NOMO-1 treated with DMSO at 0.1 percent for 48 hours (cell line): ENCODE measurements around the gene CHID1.

Experiments
- DNase-seq: peaks from one replicate; lab custom pipeline; 2025; ENCODE audit not compliant: unreplicated experiment; lab: John Stamatoyannopoulos, UW

CHID1 gene

DNA sequence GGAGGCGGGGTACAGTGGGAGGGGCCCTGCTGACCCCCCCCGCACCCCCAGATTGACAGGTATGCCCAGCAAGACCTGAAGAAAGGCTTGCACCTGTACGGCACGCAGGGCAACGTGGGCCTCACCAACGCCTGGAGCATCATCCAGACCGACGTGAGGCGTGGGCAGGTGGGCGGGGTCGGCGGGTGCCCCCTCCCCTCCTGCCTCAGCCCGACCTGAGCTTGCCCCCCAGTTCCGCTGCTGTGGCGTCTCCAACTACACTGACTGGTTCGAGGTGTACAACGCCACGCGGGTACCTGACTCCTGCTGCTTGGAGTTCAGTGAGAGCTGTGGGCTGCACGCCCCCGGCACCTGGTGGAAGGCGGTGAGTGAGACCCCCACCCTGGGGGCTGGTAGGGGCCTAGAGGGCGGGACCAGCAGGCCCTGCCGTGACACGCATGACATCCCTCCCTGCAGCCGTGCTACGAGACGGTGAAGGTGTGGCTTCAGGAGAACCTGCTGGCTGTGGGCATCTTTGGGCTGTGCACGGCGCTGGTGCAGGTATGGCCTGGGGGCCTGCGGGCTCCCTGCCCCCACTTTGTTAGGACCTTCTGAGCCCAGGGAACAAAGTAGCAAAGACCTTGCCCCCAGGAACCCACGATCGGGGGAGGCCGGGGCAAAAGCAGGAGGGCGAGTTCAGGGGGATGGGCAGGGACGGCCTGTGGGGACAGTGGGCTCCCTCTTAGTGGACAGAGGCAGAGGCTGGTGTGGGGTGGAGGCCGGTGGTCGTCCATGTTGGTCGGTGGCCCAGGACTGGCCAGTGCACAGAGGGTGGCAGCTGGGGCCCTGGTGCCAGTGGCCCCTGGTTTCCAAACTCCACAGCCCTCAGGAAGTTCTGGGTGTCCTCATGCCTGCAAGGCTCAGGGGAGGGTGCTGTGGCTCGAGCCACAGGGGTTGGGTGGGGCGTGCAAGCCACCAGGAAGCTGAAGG, 44.9 kb downstream of the CHID1 start:
- DNase-seq = no peak

DNA sequence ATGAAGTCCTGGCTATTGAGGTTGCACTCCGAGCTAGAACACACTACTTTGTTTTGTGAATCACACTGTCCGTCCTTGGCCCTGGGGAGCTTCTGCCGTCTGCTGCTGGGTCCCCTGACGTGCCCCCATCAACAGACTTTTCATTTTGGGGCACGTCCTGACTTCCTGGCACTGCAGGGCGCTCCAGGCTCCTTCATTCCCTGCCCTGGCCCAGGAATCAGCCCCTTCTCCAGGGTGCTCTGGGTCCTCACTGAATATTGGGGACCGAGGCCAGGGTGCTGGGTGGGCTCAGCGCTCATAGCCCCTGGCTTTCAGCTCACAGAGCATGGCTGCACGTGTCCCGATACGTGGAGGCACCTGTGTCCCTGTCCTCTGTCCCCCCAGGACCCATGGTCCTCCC, 45.7 kb downstream of the CHID1 start:
- no peak for DNase-seq

DNA sequence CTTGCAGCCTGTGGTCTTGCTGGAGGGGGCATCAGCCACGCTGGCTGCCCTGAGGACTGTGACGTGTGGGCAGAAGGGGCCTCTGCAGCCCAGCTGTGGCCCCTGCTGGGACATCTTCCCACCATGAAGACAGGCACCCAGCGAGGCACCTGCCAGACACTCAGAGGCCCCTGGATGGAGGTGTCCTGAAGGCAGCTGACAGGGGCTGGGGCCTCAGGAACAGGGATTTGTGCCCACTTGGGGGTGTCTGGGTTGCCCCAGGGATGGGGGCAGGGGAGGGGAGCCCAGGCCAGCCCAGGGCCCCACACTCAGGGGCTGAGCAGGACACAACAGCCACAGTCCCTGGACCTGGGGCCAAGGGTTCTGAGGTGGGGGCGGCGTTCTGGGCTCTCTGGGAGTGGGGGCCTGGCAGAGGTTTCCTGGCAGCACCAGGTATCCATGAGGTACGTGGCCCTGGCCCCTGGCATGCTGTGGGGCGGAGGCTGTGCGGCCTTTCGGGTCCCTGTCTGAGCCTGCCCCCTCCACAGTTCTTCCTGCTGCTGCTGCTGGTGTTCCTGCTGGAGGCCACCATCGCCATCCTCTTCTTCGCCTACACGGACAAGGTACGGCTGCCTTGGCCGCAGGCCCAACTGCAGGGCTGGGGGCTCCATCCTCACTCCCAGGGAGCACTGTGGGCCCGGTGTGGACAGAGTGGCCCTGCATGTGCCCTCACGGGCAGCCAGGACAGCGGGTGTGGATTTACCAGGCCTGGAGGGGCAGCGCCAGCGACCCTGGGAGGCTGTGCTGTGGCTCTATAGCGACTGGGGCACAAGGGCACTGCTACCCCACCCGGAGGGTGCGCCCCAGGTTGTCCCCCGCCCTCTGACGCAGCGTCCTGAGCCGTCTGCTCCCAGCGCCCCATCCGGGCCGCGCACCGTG, 46.4 kb downstream of the CHID1 start:
- DNase-seq = no peak

DNA sequence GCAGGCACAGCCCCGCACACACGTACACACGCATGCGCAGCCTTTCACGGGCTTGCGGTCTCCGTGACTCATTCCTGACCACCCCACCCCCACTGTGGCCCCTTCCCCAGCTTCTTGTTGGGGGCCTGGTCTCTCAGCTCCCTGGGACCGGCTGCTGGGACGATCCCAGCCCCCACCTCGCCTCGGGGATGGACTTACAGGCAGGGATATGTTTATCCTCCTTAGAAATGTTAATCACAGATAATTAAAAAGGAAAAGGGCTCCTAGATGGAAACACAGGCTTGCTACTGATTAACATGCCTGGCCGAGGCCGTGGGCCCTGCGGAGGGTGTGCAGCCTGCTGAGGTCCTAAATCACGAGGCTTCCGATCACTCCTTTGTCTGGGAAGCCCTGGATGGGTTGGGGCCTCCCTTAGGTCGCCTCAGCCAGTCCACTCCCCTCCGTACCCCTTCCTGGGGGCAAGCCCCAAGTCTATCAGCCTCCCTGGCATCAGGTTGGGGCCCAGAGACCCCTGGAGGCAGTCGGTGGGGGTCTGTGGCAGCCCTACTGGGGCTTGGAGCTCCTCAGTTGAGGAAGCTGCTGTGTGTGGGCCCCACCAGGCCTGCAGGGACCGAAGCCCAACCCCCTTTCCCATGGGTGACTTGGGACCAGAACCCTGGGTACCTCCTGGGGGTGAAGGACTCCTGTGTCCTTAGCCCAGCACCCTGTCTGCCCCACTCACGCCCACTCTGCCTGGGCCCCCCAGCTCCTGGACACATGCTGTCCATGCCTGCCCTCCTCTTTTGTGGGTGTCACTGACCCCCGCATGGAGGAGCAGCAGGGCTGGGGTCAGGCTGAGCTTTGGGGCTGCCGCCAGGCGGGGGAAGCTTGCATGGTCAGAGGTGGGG, 47.3 kb downstream of the CHID1 start:
- no peak for DNase-seq

DNA sequence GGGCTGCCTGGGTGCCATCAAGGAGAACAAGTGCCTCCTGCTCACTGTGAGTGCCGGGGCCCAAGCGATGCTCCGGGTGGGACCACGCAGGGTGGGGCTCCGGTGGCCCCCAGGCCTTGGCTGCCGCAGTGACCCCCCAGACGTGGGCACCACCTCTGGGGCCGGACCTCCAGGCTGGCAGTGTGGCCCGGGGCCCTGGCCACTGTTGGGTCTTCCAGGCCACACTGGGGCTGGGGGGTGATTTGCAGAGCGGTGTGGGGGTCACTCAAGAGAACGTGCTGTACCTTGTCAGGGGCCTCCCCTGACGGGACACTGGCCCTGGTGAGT, 48.0 kb downstream of the CHID1 start:
- no peak for DNase-seq

DNA sequence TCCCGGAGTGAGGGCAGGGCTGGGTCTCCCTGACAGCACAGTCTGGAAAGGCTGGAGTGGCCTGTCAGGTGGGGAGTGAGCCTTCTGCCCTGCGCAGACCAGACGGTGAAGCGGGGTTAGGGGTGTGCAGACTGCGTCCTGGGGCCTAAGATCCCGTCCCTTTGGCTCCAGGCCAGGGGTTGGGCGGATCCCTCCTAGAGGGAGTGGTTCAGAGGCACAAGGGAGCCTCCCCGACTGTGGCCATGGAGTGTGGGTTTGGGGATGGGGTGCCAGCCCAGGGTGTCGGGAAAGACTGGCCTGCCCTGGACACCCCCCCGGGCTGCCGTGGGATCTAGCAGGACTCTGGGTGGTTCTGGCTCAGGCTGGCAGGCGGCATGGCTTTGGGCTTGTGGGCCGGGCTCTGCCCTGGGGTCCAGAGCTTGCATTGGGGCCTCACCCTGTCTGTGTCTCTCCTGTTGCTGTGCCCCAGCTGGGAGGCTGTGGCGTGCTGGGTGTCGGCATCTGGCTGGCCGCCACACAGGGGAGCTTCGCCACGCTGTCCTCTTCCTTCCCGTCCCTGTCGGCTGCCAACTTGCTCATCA, 48.4 kb downstream of the CHID1 start:
- no peak for DNase-seq

DNA sequence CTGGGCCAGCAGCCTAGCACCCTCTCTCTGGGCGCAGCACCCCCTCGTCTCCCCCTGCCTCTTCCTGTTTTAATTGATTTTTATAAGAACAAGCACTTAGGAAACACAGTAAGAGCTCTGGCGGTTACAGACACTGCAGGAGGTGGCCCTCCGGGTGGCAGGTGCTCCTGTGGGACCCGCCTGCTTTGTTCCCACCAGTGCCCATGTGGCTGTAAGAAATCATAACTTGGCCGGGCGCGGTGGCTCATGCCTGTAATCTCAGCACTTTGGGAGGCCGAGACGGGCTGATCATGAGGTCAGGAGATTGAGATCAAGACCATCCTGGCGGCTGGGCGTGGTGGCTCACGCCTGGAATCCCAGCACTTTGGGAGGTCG, 49.5 kb downstream of the CHID1 start:
- no peak for DNase-seq

DNA sequence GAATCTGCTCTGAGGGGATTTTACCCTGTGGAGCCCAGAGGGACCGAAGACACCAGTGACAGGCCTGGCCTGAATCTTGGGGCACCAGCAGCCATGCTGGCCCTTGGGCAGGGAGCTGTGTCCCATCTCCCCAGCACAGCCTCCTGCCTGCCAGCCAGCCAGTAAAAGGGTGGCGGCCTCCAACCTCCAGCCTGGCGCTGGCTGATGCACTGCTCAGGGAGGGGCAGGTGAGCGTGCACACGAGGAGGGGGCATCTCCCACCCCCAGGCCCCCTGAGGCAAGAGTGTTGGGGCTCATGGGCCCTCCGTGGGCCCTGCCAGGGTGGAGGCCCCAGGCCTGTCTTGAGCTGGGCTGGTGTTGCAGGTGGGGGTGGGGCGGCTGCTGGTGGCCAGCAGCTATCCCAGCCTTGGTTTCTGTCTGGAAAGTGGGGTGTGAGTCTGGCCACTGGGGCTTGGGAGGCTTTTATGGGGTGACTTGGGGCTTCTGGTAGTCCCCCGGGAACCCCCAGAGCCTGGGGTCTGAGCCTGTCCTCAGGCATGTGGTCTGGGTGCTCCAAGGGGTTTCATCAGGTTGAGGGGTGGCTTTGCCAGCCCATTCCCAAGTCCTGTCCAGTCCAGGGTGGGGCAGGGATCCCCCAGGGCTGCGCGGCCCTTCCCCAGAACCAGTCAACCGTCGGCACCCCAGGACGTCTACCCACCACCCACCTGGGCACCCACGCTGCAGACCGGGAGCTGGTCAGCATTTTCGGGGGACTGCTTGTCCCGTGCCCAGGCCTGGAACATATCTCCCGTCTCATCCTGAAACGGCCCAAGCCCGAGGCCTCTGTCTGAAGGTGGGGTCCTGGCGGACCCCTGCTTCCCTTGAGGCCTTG, 50.1 kb downstream of the CHID1 start:
- DNase-seq = no peak

DNA sequence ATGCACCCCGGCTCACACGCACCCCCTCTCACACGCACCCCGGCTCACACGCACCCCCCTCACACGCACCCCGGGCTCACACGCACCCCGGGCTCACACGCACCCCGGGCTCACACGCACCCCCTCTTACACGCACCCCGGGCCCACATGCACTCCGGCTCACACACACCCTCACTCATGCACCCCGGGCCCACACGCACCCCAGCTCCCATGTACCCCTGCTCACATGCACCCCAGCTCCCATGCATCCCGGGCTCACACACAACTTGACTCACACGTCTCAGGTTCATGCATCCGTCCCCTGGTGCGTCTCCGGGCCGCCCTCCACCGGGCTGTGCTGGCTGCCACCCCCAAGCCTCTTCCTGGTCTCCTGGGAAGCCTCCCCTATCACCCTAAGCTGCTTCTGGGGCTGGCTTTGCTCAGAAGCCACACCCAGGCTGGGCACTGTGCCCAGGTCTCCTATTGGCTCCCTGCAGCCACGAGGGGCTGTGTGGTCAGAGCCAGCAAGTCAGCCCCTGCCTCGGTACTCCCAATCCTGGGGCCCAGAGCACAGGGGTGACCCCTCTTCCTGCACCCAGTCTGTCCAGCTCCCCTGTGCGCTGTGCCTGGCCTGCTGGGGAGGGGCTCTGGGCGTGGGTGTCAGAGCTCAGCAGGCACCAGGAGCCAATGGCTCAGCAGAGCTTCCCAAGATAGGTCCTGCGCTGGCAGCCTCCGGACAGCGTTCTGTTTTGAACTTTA, 51.0 kb downstream of the CHID1 start:
- DNase-seq = no peak

DNA sequence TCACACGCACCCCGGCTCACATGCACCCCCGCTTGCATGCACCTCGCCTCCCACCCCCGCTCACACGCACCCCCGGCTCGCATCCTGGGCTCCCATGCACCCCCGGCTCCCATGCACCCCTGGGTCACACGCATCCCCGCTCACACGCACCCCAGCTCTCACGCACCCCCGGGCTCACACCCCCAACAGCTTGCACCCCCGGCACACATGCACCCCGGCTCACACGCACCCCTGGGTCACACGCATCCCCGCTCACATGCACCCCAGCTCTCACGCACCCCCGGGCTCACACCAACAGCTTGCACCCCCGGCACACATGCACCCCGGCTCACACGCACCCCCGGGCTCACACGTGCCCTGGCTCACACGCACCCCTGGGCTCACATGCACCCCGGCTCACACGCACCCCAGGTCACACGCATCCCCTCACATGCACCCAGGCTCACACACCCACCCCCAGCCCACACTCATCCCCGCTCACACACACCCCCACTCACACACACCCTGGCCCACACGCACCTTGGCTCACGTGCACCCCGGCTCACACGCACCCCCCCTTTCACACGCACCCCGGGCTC, 51.8 kb downstream of the CHID1 start:
- DNase-seq = no peak

DNA sequence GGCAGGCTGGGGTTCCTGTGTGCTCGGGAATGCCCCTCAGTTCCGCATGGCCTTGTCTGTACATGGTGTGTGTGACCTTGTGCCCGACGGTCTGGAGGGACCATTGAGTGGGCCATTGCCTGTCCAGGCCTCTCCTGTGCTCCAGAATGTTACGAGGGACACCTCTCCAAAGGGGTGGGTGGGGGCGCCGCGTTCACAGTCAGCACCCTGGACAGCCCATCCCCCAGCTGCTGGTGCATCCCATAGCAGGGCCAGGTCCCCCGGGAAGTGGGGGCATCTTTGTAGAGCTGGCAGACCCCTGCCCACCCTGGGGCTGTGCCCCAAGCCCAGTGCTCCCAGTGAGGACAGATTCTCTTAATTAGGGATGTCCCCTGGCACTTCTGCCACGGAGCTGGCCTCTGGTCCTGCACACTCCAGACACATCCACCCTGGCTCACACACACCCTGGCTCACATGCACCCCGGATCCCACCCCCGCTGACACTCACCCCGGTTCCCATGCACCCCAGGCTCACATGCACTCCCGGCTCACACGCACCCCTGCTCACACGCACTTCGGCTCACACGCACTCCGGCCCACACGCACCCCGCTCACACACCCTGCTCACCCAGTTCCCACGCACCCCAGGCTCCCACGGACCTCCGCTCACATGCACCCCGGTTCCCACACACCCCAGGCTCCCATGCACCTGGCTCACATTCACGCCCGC, 52.4 kb downstream of the CHID1 start:
- no peak for DNase-seq

DNA sequence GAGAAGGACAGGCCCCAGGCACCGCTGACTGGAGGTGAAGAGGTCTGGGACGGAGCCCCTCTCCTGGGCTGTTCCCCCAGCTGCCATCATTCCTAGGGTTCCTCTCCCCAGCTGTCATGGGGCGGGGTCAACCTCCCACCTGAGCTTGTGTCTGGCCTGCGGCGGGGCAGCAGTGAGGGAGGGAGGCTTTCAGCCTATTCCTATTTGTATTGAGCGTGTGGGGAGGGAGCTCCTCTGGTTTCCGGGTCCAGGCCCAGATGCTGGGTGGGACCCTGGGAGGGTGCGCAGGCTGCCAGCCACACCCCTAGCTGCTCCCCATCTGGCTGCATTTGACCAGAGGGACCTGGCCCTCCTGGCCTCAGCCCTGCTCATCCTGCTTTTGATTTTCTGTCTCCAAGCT, 54.2 kb downstream of the CHID1 start:
- no peak for DNase-seq

DNA sequence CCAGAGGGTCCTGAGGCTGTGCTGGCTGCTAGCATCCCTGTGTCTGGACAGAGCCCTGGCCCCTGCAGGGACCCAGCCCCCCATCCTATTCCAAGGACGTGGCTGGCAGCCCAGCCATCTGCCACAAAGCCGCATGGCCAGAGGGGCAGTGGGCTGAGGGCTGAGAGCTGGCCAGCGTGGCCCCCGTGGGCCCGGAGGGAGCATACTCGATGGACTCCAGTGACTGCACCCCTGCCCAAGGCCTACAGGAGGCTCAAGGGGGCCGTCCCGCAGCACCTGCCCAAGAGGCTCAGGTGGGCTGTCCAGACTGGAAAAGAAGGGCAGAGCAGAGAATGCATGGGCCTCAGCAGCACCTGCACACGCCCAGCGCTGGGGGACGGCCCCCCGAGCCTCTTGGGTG, 54.8 kb downstream of the CHID1 start:
- no peak for DNase-seq

DNA sequence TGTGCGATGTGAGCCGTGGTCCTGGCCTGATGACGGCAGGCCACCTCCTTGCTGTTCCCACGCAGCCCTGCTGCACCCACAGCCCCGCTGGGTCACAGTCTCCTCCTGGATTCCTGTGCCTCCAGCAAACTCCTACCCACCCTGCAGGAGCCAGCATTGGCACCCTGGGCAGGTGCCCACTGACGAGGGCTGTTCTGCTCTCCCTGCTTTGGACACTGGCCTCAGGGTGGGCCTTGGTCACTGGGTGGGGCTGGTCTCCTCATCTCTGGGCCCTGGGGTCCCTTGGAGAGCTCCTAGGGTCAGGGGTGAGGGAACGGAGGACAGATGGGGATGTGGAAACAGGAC, 55.3 kb downstream of the CHID1 start:
- DNase-seq = no peak

DNA sequence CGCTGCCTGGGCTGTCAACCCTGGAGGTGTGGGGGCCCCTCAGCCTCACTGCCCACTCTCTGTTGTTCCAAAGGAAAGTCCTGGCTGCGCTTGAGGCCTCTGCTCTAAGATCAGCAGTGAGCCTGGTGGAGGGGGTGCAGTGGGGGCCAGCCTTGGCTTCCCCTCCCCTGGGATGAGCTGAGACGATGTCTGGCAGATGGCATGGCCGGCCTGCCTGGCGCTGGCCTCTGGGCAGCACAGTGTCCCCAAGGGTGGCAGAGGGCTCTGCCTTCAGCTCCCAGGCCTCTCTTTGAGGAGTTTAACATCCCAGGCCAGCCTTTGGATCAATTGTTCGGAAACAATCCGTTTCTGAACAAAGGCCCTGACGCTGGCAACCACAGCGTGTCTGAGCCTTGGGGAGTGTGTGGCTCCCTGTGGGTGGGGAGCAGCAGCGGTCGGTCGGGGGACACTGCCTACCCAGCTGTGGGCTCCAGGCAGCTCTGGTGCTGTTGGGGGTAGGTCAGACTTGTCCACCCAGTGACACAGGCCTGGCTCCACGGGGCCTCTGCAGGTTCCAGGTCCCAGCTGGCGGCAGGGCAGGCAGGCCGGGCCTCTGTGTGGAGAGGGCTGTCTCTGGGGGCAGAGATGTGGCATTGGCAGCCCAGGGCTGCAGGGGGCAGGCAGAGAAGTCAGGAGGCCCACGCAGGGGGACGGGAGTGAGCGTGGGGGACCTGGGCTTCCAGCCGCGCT, 55.8 kb downstream of the CHID1 start:
- DNase-seq = no peak

DNA sequence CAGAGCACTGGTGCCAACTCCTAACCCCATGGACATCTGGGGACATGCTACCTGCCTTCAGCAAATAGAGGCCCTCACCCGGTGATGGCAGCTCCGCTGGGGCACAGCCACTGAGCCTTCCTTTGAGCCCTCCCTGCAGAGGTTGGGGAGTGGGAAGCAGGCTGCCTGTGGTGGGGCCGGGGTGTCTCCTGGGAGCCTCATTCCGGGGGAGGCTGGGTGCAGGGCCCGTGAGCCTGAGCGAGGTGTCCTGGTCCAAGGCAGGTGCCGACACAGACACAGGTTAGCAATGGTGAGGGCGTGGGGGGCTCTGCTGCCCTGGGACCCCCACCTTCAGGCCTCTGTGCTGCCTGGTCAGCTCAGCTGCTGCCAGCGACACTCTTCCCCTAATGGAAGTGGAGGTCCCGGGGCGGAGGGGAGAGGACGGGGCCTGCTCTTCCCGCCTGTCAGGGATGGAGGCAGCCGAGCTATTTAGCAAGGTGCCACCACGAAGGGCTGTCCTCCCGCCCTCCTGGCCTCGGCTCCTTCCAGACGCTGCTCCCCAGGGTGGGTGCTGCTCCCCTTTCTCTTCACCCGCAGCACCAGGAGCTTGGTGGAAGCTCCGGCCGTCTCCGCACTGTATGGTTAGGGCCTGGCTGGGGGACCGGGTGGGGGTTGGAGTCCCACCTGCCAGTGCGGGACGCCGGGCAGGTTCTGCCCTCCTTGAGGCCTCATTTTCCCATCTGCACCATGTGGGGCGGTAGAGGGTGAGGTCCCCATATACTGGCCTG, 56.7 kb downstream of the CHID1 start:
- no peak for DNase-seq

DNA sequence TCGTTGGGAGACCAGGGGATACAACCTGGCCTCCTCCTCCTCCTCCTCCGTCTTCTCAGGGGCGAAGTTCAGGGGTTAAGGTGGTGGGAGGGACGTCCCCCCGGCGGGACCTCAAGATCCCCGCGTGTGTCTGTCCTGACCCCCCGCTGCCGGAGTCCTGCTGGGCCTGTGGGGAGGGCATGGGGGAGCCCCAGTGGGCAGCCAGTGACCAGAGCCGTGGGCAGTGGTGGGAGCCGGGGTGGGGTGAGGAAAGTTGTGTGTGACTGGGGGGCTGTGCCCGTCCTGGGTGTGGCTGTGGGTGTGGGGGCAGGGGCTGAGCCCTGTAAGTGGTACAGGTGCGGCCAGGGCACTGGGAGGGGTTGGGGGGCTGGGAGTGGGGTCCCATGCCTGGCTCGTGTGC, 57.8 kb downstream of the CHID1 start:
- no peak for DNase-seq
